HG02840 (cell line): Measurements from ENCODE around the gene HACD4.
"Not testable (repeated sequence)": the region's sequence is repeated elsewhere in the genome, so short reads cannot be mapped to it uniquely, and the experiment has no call there.

ENCODE experiments used
- ATAC-seq: cut with Tn5 transposase; IDR thresholded peaks from one replicate; pipeline ENCODE4 v1.9.1; 2021; ENCODE audit warnings: mild to moderate bottlenecking, moderate library complexity, moderate number of reproducible peaks; ENCODE audit not compliant: unreplicated experiment, low FRiP score

Gene HACD4

DNA sequence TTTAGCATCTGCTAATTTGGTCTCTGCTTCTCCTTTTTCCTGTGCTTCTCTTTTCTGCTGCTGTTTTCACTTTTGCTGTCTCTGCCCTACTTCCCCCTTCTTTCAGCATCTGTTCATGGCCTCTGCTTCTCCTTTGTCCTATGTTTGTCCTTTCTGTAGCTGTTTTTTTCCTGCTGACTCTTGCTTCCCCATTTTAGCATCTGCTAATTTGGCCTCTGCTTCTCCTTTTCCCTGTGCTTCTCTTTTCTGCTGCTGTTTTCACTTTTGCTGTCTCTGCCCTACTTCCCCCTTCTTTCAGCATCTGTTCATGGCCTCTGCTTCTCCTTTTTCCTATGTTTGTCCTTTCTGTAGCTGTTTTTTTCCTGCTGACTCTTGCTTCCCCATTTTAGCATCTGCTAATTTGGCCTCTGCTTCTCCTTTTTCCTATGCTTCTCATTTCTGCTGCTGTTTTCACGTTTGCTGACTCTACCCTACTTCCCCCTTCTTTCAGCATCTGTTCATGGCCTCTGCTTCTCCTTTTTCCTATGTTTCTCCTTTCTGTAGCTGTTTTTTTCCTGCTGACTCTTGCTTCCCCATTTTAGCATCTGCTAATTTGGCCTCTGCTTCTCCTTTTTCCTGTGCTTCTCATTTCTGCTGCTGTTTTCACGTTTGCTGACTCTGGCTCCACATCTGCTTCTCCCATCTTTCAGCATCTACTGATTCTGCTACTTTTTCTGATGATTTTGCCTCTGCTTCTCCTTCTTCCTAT is 57.1 kb downstream of the HACD4 start:
- not testable (repeated sequence) for ATAC-seq

- ATAC-seq: not testable (repeated sequence)
These were observed 58.0 kb downstream of the HACD4 start for GRCh38 chr9:20973246-20973947.

DNA sequence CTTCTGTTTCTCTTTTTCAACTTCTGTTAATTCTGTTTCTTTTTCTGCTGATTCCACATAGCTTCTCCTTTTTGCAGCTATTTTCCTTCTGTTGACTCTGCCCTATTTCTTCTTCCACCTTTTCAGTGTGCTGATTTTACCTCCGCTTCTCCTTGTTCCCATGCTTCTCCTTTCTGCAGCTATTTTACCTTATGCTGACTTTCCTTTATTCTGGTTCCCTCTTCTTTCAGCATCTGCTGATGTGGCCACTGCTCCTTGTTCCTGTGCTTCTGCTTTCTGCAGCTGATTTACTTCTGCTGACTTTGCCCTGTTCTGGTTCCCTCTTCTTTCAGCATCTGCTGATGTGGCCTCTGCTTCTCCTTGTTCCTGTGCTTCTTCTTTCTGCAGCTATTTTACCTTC is 58.8 kb downstream of the HACD4 start:
- ATAC-seq: no peak

DNA sequence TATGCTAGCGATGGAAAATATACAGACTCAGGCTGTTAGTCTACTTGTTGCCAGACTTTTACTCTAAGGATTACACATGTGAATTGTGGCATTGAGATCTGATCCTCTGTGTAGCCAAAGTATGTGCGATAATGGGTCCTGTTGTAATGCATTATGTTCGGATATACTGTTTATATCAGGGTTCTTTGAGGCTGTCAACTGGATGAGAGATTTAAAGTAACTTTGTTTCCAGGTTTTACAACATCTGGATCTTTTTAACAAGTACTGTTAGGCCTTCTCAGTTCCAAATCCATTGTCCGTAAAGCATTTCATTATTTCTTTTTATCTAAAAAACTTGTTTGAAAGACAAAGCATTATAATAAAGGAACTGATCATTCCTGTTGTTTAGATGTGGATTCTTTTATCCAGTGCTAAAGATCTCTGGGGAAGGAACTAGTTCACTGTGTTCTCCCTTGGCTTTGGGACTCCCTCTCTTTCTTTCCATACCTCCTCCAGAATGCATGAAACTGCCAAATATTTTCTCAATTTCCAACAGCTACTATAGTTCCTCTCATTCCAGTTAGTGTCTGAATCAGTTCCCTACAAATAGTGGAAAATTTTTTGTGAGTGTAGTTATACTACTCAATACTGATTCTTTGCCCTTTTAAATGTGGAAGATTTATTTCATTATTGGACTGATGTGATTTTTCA is 68.8 kb downstream of the HACD4 start:
- no peak for ATAC-seq

GRCh38 chr9:20950707-20951106 is 80.7 kb downstream of the HACD4 start:
- ATAC-seq: no peak
